Astrocyte (in vitro differentiated cells and primary cell): Measurements from ENCODE around the gene NEK6. TPM values are rescaled to one million over a fixed set of nuclear protein-coding genes. Genes with fewer than 3 reads are reported as not detected.

Experiments
- DNase-seq: peaks from one replicate; pipeline ENCODE4 v3.0.0-alpha.2; 2010; ENCODE audit warnings: low read depth
- FAIRE-seq: peaks from 2 replicates; lab custom pipeline; 2011; peaks lifted over from hg19 to GRCh38; lab: Jason Lieb, UNC
- H2AFZ ChIP-seq: 2 replicates; pipeline ENCODE4 v1.6.0; 2012; ENCODE audit warnings: low read depth, low read length, inconsistent platforms
- H3K27ac ChIP-seq: 2 replicates; pipeline ENCODE4 v1.5.1; 2011; ENCODE audit warnings: low read depth, low read length, inconsistent platforms
- H3K27me3 ChIP-seq: 2 replicates; pipeline ENCODE4 v1.6.0; 2011; ENCODE audit warnings: low read length, inconsistent platforms; ENCODE audit not compliant: insufficient read depth
- H3K36me3 ChIP-seq: 2 replicates; pipeline ENCODE4 v1.5.1; 2011; ENCODE audit warnings: low read length, inconsistent platforms; ENCODE audit not compliant: insufficient read depth
- H3K4me1 ChIP-seq: 2 replicates; pipeline ENCODE4 v1.5.1; 2011; ENCODE audit warnings: low read length, inconsistent platforms; ENCODE audit not compliant: insufficient read depth
- H3K4me2 ChIP-seq: 2 replicates; pipeline ENCODE4 v1.6.0; 2012; ENCODE audit warnings: low read length, inconsistent platforms
- H3K4me3 ChIP-seq: 2 replicates; pipeline ENCODE4 v1.5.1; 2011; ENCODE audit warnings: low read depth, mild to moderate bottlenecking, low read length, inconsistent platforms; ENCODE audit not compliant: insufficient read depth
- H3K79me2 ChIP-seq: 2 replicates; pipeline ENCODE4 v1.6.0; 2012; ENCODE audit warnings: mild to moderate bottlenecking, low read length, inconsistent platforms; ENCODE audit not compliant: insufficient read depth
- H3K9ac ChIP-seq: 2 replicates; pipeline ENCODE4 v1.6.0; 2012; ENCODE audit warnings: mild to moderate bottlenecking, low read length, inconsistent platforms
- H3K9me3 ChIP-seq: 2 replicates; pipeline ENCODE4 v1.5.1; 2012; ENCODE audit warnings: low read depth, mild to moderate bottlenecking, low read length, inconsistent platforms; ENCODE audit not compliant: insufficient read depth
- H4K20me1 ChIP-seq: 2 replicates; pipeline ENCODE4 v1.6.0; 2012; ENCODE audit warnings: low read length, inconsistent platforms; ENCODE audit not compliant: insufficient read depth
- H3K27ac Mint-ChIP-seq: one replicate; pipeline ENCODE4 v1.8.0; 2021; ENCODE audit warnings: mild to moderate bottlenecking, mixed read lengths; ENCODE audit not compliant: unreplicated experiment
- H3K27me3 Mint-ChIP-seq: one replicate; pipeline ENCODE4 v1.8.0; 2021; ENCODE audit warnings: low read depth, mixed read lengths; ENCODE audit not compliant: unreplicated experiment
- H3K36me3 Mint-ChIP-seq: one replicate; pipeline ENCODE4 v1.8.0; 2021; ENCODE audit warnings: low read depth, mixed read lengths; ENCODE audit not compliant: unreplicated experiment
- H3K4me1 Mint-ChIP-seq: one replicate; pipeline ENCODE4 v1.8.0; 2021; ENCODE audit warnings: low read depth, mixed read lengths; ENCODE audit not compliant: unreplicated experiment
- H3K4me3 Mint-ChIP-seq: one replicate; pipeline ENCODE4 v1.8.0; 2021; ENCODE audit warnings: mild to moderate bottlenecking, moderate library complexity, mixed read lengths; ENCODE audit not compliant: unreplicated experiment
- H3K9me3 Mint-ChIP-seq: one replicate; pipeline ENCODE4 v1.8.0; 2021; ENCODE audit warnings: mild to moderate bottlenecking, mixed read lengths; ENCODE audit not compliant: unreplicated experiment
- EZH2 ChIP-seq: IDR thresholded peaks from 2 replicates; pipeline ENCODE4 v1.6.1; 2012; ENCODE audit warnings: mild to moderate bottlenecking, low read length, inconsistent platforms; ENCODE audit not compliant: insufficient read depth
- total RNA-seq: library from RNA; stranded (reverse); gene quantifications from 2 replicates; pipeline ENCODE4 v1.2.1, GENCODE V29; 2021
- TF ChIP-seq, protein P1 (sequence below): IDR thresholded peaks from 2 replicates; pipeline ENCODE4 v1.5.1; 2011; ENCODE audit warnings: low read depth, mild to moderate bottlenecking, inconsistent platforms, low read length, moderate library complexity; ENCODE audit not compliant: insufficient read depth

The NEK6 gene
- total RNA-seq, 1 donor from 2014 or later, result 76.8 TPM

DNA sequence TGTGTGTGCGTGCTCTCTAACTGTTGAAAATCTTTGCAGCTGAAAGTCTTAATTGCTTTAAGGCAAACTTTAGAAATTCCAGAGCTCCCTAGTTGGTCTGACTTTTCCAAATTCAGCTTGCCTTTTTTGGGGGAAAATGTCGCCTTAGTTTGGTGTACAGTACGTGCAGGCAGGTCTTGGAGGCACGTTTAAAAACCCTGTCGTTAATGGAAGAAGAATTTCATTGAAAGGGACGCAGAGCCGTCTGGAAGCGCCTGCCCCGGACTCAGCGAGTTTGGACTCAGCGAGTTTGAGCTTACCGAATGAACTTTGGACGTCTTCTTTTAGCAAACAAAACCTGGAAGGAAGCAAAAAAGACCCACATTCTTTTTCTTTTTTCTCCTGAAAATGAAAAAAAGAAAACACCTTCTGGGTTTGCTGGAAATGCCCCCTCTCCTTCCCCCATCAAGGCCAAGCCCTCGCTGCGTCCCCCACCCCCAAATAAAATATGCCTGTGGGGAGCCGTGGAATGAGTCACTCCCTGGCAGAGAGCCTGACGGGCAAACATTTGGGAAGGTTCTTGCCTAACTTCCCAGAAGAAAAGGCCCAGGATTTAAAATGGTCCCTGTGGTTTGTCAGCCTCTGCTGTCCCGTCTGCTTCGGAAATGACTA, 1.5 kb downstream of the NEK6 start:
- FAIRE-seq (no peak), DNase-seq (peak; percentile 90)
- Histone ChIP-seq H3K4me1 (peaks cover 67% of the 10 kb centered on the region), H3K27me3 (no peaks in the 10 kb centered on the region), H2AFZ (no peak overlapping the region), H3K79me2 (peaks cover 65% of the 10 kb centered on the region), H3K4me3 (peak overlapping the region; percentile 90), H3K9ac (peak overlapping the region; percentile 95), H3K36me3 (peaks cover 2% of the 10 kb centered on the region), H3K27ac (peak overlapping the region; percentile 97), H3K4me2 (peak overlapping the region; percentile 96), H4K20me1 (peaks cover 39% of the 10 kb centered on the region), H3K9me3 (no peaks in the 10 kb centered on the region)
- no peak for TF ChIP-seq EZH2
- TF ChIP-seq, protein P1, sequence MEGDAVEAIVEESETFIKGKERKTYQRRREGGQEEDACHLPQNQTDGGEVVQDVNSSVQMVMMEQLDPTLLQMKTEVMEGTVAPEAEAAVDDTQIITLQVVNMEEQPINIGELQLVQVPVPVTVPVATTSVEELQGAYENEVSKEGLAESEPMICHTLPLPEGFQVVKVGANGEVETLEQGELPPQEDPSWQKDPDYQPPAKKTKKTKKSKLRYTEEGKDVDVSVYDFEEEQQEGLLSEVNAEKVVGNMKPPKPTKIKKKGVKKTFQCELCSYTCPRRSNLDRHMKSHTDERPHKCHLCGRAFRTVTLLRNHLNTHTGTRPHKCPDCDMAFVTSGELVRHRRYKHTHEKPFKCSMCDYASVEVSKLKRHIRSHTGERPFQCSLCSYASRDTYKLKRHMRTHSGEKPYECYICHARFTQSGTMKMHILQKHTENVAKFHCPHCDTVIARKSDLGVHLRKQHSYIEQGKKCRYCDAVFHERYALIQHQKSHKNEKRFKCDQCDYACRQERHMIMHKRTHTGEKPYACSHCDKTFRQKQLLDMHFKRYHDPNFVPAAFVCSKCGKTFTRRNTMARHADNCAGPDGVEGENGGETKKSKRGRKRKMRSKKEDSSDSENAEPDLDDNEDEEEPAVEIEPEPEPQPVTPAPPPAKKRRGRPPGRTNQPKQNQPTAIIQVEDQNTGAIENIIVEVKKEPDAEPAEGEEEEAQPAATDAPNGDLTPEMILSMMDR, result no peak
- Mint-ChIP-seq H3K9me3 (no peaks in the 10 kb centered on the region), H3K27ac (peak overlapping the region; percentile 99), H3K27me3 (no peaks in the 10 kb centered on the region), H3K4me1 (peaks cover 46% of the 10 kb centered on the region), H3K4me3 (peak overlapping the region; percentile 93), H3K36me3 (peaks cover 2% of the 10 kb centered on the region)

DNA sequence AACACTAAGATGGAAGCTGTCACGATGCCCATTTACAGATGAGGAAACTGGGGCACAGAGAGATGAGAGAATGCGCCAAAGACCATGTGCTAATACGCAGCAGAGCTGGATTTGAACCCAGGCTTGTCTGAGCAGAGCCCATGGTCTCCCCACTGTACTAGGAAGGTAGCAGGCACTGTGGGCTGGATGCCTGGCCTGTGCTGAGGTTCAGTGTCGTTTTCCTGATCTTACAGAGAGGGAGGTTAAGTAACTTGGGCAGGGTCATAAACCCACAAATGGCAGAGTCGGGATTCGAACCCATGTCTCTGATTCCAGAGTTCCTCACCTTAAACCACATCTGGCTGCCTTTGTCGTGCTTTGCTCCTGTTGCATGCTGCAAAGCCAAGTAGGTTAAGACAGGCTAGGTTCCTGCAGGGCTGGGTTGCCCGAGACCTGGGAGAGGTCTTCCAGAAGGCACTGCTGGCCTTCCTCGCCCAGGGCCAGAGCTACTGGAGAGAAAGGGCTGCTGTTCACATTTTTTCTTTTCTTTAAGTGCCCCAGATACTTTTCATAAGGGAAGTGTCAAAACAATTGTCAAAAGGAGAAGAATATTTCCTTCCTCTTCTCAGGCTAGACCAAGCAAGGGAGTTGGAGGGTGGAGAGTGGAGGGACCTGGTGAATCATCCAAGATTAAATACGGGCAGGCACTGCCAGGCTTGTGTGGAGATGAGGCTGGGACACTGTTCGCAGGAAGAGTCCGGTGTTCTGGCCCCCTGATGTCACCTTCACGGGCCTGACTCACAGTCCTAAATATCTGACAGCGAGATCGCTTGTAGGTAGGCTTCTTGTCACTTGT, 3.2 kb downstream of the NEK6 start:
- Histone ChIP-seq H3K4me3 (peak overlapping the region; percentile 46), H3K9ac (peak overlapping the region; percentile 75), H3K79me2 (peaks cover 81% of the 10 kb centered on the region), H3K4me2 (peak overlapping the region; percentile 96), H2AFZ (no peak overlapping the region), H3K36me3 (peaks cover 5% of the 10 kb centered on the region), H4K20me1 (peaks cover 52% of the 10 kb centered on the region), H3K27ac (peak overlapping the region; percentile 84), H3K9me3 (no peaks in the 10 kb centered on the region), H3K4me1 (peaks cover 72% of the 10 kb centered on the region), H3K27me3 (no peaks in the 10 kb centered on the region)
- Mint-ChIP-seq H3K36me3 (peaks cover 4% of the 10 kb centered on the region), H3K27me3 (no peaks in the 10 kb centered on the region), H3K4me3 (peak overlapping the region; percentile 74), H3K9me3 (no peaks in the 10 kb centered on the region), H3K4me1 (peaks cover 51% of the 10 kb centered on the region), H3K27ac (peak overlapping the region; percentile 98)
- DNase-seq (peak; percentile 75), FAIRE-seq (no peak)
- no peak for TF ChIP-seq EZH2
- TF ChIP-seq, protein P1, result no peak
